HG03045 (cell line): Measurements from ENCODE around the gene AP1M1.

Experiments
- ATAC-seq: cut with Tn5 transposase; IDR thresholded peaks from one replicate; pipeline ENCODE4 v1.9.1; 2021; ENCODE audit warnings: mild to moderate bottlenecking, moderate library complexity; ENCODE audit not compliant: unreplicated experiment

AP1M1 gene

DNA sequence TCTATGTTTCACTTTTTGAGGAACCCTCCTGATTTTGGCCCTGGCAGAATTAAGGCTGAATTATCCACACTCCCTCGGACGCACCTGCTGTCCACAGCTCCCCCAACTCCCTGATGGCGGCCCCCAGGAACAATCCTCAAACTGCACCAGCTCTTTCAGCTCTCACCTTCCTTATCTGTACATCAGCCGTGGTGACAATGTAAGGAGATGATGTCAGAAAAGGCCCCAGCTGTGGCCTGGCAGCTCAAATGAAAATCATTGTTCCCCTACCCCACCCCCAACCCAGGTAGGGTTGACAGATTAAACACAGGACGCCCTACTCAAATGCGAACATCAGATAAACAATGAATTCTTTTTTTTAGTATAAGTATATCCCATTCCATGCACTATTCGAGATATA, 91.9 kb downstream of the AP1M1 start:
- no peak for ATAC-seq

GRCh38 chr19:16290692-16291091, 93.0 kb downstream of the AP1M1 start:
- ATAC-seq: no peak

- ATAC-seq: no peak
Observed at GRCh38 chr19:16293118-16294091, 95.7 kb downstream of the AP1M1 start.

GRCh38 chr19:16295057-16295456, 97.3 kb downstream of the AP1M1 start:
- ATAC-seq: no peak
